HepG2 (cell line): ENCODE measurements around the gene ARPC1B. TPM values are rescaled to one million over a fixed set of nuclear protein-coding genes. Genes with fewer than 3 reads are reported as not detected.
A peak's percentile ranks its signal among the peaks of the same experiment; 100 is the strongest.

Source experiments
- ATF1 ChIP-seq: IDR thresholded peaks from 2 replicates; pipeline ENCODE4 v1.6.1; 2016; ENCODE audit warnings: mild to moderate bottlenecking, control low read depth
- ERF ChIP-seq: IDR thresholded peaks from 2 replicates; pipeline ENCODE4 v1.6.1; 2018; ENCODE audit warnings: missing biosample characterization, missing genetic modification reagents
- FOXP4 ChIP-seq: sonication (generic); formaldehyde crosslinking; IDR thresholded peaks from 2 replicates; pipeline ENCODE4 v1.4.0; 2020; ENCODE audit warnings: missing genetic modification reagents
- KLF6 ChIP-seq: IDR thresholded peaks from 2 replicates; pipeline ENCODE4 v1.8.0; 2016; ENCODE audit warnings: missing biosample characterization, missing genetic modification reagents
- MBNL3 ChIP-seq: fragments of 250-450 bp; sonication (Bioruptor Pico); conservative IDR thresholded peaks from 2 replicates; pipeline ENCODE4 v1.8.0; 2022; ENCODE audit warnings: mild to moderate bottlenecking, inconsistent platforms
- NKX3-1 ChIP-seq: sonication (generic); formaldehyde crosslinking; IDR thresholded peaks from 2 replicates; pipeline ENCODE4 v1.5.0; 2020; ENCODE audit warnings: missing genetic modification reagents
- SCMH1 ChIP-seq: sonication (generic); formaldehyde crosslinking; IDR thresholded peaks from 2 replicates; pipeline ENCODE4 v1.9.0; 2021; ENCODE audit warnings: missing genetic modification reagents, mild to moderate bottlenecking, borderline replicate concordance
- SIN3A ChIP-seq: IDR thresholded peaks from 2 replicates; pipeline ENCODE4 v1.6.1; 2011; ENCODE audit warnings: low read depth, mild to moderate bottlenecking, control low read depth, low read length, borderline replicate concordance
- ZNF101 ChIP-seq: sonication (generic); formaldehyde crosslinking; IDR thresholded peaks from 2 replicates; pipeline ENCODE4 v1.4.0; 2020; ENCODE audit warnings: mild to moderate bottlenecking, low read depth, missing genetic modification reagents, borderline replicate concordance
- ZNF326 ChIP-seq: sonication (generic); formaldehyde crosslinking; IDR thresholded peaks from 2 replicates; pipeline ENCODE4 v1.4.0; 2020; ENCODE audit warnings: missing genetic modification reagents, borderline replicate concordance
- ZNF333 ChIP-seq: sonication (generic); formaldehyde crosslinking; IDR thresholded peaks from 2 replicates; pipeline ENCODE4 v1.4.0; 2020; ENCODE audit warnings: mild to moderate bottlenecking, missing genetic modification reagents, borderline replicate concordance
- ZNF550 ChIP-seq: sonication (generic); formaldehyde crosslinking; IDR thresholded peaks from 2 replicates; pipeline ENCODE4 v1.4.0; 2020; ENCODE audit warnings: mild to moderate bottlenecking, missing genetic modification reagents, borderline replicate concordance
- ZSCAN25 ChIP-seq: sonication (generic); formaldehyde crosslinking; IDR thresholded peaks from 2 replicates; pipeline ENCODE4 v1.8.0; 2022; ENCODE audit warnings: mild to moderate bottlenecking, missing genetic modification reagents
- polyA plus RNA-seq, 8 experiments: library from polyadenylated mRNA; depleted of rRNA in 3 of 8; stranded (reverse) in 7 of 8; unstranded in 1 of 8; fragments of >200 nt; fragmentation: Illumina TruSeq in 4 of 8; extraction: Trizol in 4 of 8; gene quantifications; 2 replicates each; pipeline versions ENCODE4 v1.2.1 to v1.2.3, GENCODE V29; 2011 to 2016; ENCODE audit warnings: low read depth in 4 of 8, missing spikeins in 1 of 8, mixed read lengths in 1 of 8; ENCODE audit not compliant: insufficient read depth in 1 of 8
- total RNA-seq, 5 experiments: library from RNA; depleted of rRNA; stranded (reverse); fragments of >200 nt; fragmentation: Illumina TruSeq; extraction: Trizol; gene quantifications; 2 replicates each; pipeline ENCODE4 v1.2.3, GENCODE V29; 2016; ENCODE audit warnings: low read depth in 1 of 5
- TF ChIP-seq, protein P1 (sequence below): sonication (generic); formaldehyde crosslinking; IDR thresholded peaks from 2 replicates; pipeline ENCODE4 v1.5.0; 2020; ENCODE audit warnings: mild to moderate bottlenecking, missing genetic modification reagents, borderline replicate concordance
- TF ChIP-seq, protein P2 (sequence below): IDR thresholded peaks from 2 replicates; pipeline ENCODE4 v1.6.1; 2016; ENCODE audit warnings: mild to moderate bottlenecking
- TF ChIP-seq, protein P3 (sequence below): IDR thresholded peaks from 2 replicates; pipeline ENCODE4 v1.6.1; 2016; ENCODE audit warnings: low read depth, borderline replicate concordance
- TF ChIP-seq, protein P4 (sequence below): IDR thresholded peaks from 2 replicates; pipeline ENCODE4 v1.6.1; 2016; ENCODE audit warnings: mild to moderate bottlenecking, missing biosample characterization, missing genetic modification reagents
- TF ChIP-seq, protein P5 (sequence below): sonication (generic); formaldehyde crosslinking; conservative IDR thresholded peaks from 2 replicates; pipeline ENCODE4 v1.4.0; 2020; ENCODE audit warnings: mild to moderate bottlenecking, missing genetic modification reagents, moderate library complexity

Gene ARPC1B
- total and polyA plus RNA-seq, 2 of the 13 experiments (the other 11 are each of a cell fraction or from before 2014, with no cell fraction given), result 72.9 to 89.1 TPM

GRCh38 chr7:99372275-99373090, 2.0 kb upstream of the ARPC1B start (continued):
- 0 out of 2 replicates have a peak, but pooled peaks have one; percentile 15 for TF ChIP-seq ZNF333 (CRISPR knock-in tag)
- TF ChIP-seq, protein P1, sequence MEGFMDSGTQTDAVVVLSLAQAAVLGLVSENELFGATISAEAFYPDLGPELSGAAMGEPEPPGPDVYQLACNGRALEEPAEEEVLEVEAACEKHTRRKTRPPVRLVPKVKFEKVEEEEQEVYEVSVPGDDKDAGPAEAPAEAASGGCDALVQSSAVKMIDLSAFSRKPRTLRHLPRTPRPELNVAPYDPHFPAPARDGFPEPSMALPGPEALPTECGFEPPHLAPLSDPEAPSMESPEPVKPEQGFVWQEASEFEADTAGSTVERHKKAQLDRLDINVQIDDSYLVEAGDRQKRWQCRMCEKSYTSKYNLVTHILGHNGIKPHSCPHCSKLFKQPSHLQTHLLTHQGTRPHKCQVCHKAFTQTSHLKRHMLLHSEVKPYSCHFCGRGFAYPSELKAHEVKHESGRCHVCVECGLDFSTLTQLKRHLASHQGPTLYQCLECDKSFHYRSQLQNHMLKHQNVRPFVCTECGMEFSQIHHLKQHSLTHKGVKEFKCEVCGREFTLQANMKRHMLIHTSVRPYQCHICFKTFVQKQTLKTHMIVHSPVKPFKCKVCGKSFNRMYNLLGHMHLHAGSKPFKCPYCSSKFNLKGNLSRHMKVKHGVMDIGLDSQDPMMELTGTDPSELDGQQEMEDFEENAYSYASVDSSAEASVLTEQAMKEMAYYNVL (CRISPR knock-in tag), result no peak
- TF ChIP-seq ZNF550 (CRISPR knock-in tag), result 0 out of 2 replicates have a peak, but pooled peaks have one; percentile 4
- TF ChIP-seq ZNF101, result no peak
- TF ChIP-seq, protein P2, sequence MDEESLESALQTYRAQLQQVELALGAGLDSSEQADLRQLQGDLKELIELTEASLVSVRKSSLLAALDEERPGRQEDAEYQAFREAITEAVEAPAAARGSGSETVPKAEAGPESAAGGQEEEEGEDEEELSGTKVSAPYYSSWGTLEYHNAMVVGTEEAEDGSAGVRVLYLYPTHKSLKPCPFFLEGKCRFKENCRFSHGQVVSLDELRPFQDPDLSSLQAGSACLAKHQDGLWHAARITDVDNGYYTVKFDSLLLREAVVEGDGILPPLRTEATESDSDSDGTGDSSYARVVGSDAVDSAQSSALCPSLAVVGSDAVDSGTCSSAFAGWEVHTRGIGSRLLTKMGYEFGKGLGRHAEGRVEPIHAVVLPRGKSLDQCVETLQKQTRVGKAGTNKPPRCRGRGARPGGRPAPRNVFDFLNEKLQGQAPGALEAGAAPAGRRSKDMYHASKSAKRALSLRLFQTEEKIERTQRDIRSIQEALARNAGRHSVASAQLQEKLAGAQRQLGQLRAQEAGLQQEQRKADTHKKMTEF (CRISPR knock-in tag), result peak; percentile 71
- TF ChIP-seq ZNF326, result no peak
- no peak for TF ChIP-seq NKX3-1 (CRISPR knock-in tag)
- TF ChIP-seq, protein P3, sequence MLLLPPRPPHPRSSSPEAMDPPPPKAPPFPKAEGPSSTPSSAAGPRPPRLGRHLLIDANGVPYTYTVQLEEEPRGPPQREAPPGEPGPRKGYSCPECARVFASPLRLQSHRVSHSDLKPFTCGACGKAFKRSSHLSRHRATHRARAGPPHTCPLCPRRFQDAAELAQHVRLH (CRISPR knock-in tag), result no peak
- TF ChIP-seq, protein P4, sequence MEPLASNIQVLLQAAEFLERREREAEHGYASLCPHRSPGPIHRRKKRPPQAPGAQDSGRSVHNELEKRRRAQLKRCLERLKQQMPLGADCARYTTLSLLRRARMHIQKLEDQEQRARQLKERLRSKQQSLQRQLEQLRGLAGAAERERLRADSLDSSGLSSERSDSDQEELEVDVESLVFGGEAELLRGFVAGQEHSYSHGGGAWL (CRISPR knock-in tag), result no peak
- TF ChIP-seq, protein P5, sequence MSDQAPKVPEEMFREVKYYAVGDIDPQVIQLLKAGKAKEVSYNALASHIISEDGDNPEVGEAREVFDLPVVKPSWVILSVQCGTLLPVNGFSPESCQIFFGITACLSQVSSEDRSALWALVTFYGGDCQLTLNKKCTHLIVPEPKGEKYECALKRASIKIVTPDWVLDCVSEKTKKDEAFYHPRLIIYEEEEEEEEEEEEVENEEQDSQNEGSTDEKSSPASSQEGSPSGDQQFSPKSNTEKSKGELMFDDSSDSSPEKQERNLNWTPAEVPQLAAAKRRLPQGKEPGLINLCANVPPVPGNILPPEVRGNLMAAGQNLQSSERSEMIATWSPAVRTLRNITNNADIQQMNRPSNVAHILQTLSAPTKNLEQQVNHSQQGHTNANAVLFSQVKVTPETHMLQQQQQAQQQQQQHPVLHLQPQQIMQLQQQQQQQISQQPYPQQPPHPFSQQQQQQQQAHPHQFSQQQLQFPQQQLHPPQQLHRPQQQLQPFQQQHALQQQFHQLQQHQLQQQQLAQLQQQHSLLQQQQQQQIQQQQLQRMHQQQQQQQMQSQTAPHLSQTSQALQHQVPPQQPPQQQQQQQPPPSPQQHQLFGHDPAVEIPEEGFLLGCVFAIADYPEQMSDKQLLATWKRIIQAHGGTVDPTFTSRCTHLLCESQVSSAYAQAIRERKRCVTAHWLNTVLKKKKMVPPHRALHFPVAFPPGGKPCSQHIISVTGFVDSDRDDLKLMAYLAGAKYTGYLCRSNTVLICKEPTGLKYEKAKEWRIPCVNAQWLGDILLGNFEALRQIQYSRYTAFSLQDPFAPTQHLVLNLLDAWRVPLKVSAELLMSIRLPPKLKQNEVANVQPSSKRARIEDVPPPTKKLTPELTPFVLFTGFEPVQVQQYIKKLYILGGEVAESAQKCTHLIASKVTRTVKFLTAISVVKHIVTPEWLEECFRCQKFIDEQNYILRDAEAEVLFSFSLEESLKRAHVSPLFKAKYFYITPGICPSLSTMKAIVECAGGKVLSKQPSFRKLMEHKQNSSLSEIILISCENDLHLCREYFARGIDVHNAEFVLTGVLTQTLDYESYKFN (CRISPR knock-in tag), result peak; percentile 84
- TF ChIP-seq SCMH1 (CRISPR knock-in tag), result no peak
- peak; percentile 55 for TF ChIP-seq ERF (CRISPR knock-in tag)
- peak; percentile 47; the same call in 1 of the 2 replicates for TF ChIP-seq FOXP4 (CRISPR knock-in tag)
- TF ChIP-seq ATF1, result 0 out of 2 replicates have a peak, but pooled peaks have one; percentile 53
- peak; percentile 89 for TF ChIP-seq SIN3A
- peak; percentile 64; the same call in 1 of the 2 replicates for TF ChIP-seq ZSCAN25
- TF ChIP-seq KLF6, result no peak
- TF ChIP-seq MBNL3 (CRISPR knock-in tag), result no peak
